Tongue (tissue), 2 donors: ENCODE measurements around the gene AATK. TPM values are rescaled to one million over a fixed set of nuclear protein-coding genes. Genes with fewer than 3 reads are reported as not detected.
A peak's percentile ranks its signal among the peaks of the same experiment; 100 is the strongest.

ENCODE experiments used
- DNase-seq: peaks from one replicate; pipeline ENCODE4 v3.0.0-alpha.2; 2015
- total RNA-seq: library from RNA; depleted of rRNA; stranded (reverse); fragments of >200 nt; gene quantifications from one replicate; pipeline ENCODE4 v1.2.3, GENCODE V29; 2014

AATK gene
- total RNA-seq, 1 donor from 2014 or later: 11.1 TPM

DNA sequence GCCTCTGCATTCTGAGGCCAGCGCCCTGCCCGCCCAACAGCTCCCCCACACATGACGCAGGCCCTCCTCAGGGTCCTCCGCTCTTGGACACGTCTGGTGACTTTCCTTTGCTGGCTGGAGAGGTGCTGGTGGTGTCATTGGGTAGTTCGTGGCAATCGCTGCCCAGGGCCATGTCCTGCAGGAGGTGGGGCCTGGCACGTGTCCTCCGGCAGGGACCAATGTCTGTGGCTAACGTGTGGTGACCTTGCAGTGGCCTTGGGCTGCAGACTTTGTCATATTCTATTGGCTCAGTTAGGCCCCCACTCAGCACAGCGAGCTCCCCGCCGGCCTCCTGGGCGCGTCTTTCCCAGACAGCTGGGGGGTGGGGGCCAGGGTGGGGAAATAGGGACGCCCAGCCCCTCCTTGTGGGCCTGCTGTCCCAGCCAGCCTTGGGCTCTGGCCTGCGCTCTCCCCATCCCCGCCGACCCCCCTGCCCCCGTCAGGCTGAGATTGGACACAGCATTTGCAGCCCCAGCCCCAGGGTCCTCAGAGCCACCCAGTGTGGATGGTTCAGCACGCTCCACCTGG, 52.8 kb downstream of the AATK start:
- no peak for DNase-seq

- DNase-seq: peak; percentile 86
Measured at GRCh38 chr17:81112450-81112849, 53.6 kb downstream of the AATK start.

GRCh38 chr17:81111066-81111465, 55.0 kb downstream of the AATK start:
- no peak for DNase-seq

DNA sequence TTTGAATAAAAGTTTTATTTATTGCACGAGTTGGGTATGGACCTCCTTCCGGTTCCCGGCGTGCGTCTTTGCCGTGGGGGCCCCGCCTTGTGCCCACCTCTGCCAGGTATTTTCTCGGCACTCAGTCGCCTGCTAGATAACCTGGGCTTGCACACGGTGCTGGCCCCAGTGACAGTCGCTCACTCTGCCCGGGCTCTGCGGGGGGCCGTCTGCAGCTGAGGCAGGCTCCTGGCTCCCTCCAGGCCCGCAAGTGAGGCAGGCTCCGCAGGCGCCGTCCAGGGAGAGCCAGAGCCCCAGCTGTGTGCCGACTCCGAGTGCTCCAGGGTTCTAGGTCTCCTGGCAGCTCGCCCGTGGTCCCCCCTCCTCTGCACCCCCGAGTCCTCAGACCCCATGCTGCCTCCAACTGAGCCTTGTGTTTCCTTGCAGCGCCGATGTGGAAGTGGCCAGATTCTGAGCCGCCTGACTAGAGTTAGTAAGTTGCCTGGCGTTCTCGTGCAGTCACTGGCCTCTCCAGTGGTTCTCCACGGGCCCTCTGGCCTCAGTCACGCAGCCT, 55.5 kb downstream of the AATK start:
- no peak for DNase-seq

DNA sequence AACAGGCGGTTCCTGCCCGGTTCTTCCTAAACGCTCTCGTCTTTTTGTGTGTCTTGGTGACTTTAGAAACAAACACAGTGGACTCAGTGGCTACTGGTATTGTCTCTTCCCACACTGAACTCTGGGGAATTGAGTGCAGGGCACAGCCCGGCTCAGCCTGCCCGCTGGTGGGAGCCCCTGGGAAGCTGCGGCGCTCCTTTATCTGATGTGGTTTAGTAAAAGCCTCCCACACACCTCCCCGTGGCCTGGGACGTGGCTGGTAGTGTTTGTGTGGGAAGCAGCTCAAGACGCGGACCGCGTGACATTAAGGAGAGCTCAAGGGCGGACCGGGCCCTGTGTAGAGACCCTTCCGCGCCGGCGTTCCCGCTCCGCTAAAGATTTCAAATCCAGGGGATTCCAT, 56.1 kb downstream of the AATK start:
- no peak for DNase-seq

GRCh38 chr17:81108220-81108619, 57.8 kb downstream of the AATK start:
- DNase-seq: no peak

DNA sequence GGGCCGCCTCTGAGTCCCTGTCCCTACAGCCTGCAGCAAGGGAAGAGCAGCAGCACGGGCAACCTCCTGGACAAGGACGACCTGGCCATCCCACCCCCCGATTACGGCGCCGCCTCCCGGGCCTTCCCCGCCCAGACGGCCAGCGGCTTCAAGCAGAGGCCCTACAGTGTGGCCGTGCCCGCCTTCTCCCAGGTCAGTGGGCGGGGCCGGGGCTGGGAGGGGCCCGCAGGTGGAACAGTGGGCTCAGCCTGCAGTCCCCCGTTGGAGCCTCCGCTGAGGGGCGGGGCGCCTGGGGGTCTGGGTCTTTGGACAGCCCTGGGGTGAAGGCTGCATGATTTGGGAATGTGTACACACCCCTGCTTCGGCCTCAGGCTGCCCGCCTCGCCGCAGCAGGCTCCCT, 59.3 kb downstream of the AATK start:
- DNase-seq: no peak

DNA sequence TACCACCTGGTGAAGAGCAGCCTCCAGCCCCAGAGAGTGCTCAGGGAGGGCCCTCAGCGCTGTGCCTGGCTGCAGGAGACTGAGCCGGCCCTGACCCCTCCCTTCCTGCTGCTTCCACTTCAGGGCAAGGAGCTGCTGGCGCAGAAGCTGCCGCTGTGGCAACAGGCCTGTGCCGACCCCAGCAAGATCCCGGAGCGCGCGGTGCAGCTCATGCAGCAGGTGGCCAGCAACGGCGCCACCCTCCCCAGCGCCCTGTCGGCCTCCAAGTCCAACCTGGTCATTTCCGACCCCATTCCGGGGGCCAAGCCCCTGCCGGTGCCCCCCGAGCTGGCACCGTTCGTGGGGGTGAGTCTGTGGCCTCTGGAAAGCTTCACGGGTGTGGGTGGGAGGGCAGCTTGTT, 62.6 kb downstream of the AATK start:
- no peak for DNase-seq

- no peak for DNase-seq
Measured at GRCh38 chr17:81102869-81103268, 63.2 kb downstream of the AATK start.

DNA sequence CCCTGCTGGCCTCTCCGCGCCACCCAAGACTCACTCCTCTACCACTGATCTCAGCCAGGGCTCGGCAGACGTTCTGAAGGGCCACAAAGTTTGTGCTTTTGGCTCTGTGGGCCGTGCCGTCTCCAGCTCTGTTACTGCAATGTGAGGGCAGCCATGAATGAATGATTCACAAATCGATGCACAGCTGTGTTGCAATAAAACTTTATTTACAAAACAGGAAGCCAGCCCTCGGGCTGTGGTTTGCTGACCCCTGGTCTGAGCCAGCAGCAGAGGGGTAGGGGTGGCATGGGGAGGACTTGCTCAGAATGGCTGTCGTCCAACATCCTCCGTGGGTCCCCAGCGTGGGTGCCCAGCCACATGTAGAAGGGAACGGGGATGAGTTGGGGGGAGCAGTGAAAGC, 63.7 kb downstream of the AATK start:
- no peak for DNase-seq

DNA sequence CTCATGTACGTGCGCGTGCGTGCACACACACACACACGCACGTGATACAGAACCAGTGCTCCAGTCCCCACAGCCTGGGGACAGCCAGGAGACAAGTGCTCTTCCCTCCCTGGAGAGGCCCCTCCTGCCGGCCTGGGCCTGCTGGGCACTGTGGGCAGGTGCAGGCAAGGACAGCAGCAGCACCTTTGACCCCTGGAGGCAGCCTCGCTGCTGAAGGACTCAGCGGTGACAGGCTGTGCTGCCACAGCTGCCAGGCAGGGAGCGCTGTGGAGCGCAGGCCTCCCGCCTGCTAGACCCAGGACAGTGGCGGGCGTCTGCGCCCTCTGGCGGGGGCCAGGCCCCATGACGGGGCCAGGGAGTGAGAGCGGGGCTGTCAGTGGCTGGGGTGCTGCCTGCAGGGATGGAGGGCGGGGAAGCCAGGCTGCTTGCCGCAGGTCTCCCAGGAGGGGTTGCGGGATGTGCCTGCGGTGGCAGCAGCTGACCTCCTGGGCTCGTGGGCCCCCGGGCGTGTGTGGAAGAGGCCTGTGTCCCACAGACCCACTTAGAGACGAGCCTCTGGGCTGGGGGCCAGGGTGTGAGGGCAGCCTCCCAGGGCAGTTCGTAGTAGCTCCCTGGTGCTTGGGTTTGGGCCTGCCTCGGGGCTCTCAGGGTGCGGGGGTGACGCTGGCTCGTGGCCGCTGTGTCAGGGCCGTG, 64.3 kb downstream of the AATK start:
- DNase-seq: peak; percentile 85

DNA sequence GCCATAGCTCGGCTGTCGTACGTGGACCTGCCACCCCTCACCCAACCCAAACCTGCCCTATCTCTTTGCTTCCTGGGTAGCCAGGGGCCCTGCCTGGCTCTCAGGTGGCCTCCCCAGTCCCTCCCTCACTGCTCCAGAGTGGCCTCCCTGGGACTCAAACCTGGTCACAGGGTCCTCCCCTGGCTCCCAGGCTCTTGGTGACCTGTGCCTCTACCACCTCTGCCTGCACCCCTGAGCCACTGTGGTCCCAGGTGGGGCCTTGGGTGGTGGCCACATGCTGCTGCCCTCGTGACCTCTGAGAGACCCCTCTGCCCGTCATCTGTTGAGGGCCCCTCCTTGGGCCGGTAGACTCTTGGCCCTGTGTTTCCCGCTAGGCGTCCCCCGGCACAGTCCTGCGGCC, 65.4 kb downstream of the AATK start:
- DNase-seq: no peak

GRCh38 chr17:81099888-81100287, 66.1 kb downstream of the AATK start:
- no peak for DNase-seq

GRCh38 chr17:81097943-81098308, 68.1 kb downstream of the AATK start:
- DNase-seq: no peak

- DNase-seq: peak; percentile 92
Measured at GRCh38 chr17:81097134-81097942, 68.7 kb downstream of the AATK start.

DNA sequence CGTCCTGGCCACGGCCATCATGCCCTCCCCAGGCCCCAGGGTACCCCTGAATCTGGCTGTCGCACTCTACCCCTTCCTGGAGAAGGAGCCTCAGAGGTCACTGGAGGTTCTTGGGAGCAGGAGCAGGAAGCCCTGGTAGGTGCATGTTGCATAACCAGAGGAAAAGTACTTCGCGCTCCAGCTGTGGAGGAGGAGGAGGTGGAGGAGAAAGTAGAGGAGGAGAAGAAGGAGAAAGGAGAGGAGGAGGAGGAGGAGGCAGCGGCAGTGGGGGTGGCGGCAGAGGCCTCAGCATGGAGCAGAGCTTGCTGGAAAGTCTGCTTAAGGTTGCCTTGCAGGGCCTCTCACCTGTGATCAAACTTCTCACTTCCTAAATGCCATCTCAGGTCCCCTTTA, 69.3 kb downstream of the AATK start:
- no peak for DNase-seq

GRCh38 chr17:81095383-81095762, 70.6 kb downstream of the AATK start:
- peak; percentile 63 for DNase-seq

GRCh38 chr17:81094509-81095382, 71.3 kb downstream of the AATK start:
- DNase-seq: peak; percentile 93

- no peak for DNase-seq
Measured at GRCh38 chr17:81093619-81094508, 72.2 kb downstream of the AATK start.

- DNase-seq: no peak
Measured at GRCh38 chr17:81092518-81093095, 73.4 kb downstream of the AATK start.
